HG03378 (cell line): ENCODE data around the gene IL6R.

ENCODE experiments used
- ATAC-seq: cut with Tn5 transposase; IDR thresholded peaks from one replicate; pipeline ENCODE4 v1.9.1; 2021; ENCODE audit warnings: mild to moderate bottlenecking, moderate library complexity; ENCODE audit not compliant: unreplicated experiment

IL6R gene

DNA sequence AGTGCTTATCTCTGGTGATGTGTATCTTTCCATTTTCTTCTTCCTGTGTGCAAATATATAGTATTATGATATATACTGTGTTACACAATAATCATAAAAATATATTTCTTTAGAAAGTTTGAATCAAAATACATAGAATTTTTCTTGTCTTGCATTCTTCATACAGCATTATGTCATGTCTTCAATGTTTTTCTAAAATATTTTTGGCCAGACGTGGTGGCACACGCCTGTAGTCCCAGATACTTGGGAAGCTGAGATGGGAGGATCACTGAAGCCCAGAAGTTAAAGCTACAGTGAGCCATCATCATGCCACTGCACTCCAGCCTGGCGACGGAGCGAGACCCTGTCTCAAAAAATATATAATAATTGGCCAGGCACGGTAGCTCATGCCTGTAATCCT, 41.6 kb downstream of the IL6R start:
- ATAC-seq: no peak

- no peak for ATAC-seq
These were observed 43.2 kb downstream of the IL6R start for GRCh38 chr1:154448331-154448811.

DNA sequence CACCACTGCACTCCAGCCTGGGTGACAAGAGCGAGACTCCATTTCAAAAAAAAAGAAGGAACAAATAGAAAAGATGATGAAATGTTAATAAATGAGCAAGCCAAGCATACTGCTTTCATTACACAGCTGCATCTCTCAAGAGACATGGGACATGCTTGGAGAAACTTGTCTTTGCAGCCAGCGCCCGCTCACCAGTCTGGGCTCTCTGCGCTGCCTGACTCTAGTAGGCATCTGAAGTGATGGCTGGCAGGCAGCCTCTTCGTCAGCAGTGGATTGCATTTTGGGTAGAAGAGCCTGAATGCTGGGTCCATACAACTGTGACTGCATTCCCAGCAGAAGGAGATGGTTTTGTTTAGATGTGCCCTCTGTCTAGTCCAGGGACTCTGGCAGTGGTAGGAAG, 48.0 kb downstream of the IL6R start:
- no peak for ATAC-seq

DNA sequence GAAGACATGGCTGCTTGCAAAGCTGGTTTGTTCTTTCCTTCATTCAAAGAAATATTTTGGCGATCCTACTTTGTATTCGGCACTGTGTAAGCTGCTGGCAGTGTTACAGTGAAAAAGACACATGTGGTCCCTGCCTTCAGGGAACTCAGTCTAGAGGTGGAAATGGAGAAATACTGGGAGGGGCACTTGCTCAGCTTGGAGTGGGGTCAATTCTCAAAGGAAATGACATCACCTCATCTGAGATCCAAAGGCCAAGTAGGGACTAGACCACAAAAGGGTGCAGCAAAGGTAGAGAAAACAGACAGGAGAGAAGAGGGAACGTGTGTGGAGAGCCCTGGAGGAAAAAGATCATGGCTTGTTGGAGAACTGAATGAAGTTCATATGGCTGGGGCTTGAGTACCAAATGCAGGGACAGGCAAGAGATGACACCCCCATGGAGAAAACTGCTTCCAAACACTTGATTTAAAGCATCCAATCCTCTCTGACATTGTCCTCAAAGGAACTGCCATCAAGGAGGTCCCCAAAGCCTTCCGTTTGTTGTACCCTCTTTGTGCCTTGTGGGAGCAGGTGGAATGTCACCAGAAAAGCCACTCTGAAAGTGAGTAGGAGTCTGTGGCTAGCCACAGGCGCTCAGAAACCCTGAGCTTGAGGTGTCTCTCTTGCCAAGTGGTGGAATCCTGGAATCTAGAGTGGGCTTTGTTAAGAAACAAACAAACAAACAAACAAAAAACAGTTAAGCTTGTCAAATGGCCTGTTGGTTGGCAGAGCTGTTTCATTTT, 48.6 kb downstream of the IL6R start:
- ATAC-seq: no peak

- no peak for ATAC-seq
These were observed 49.4 kb downstream of the IL6R start for GRCh38 chr1:154454386-154455120.

GRCh38 chr1:154456631-154457030, 51.5 kb downstream of the IL6R start:
- ATAC-seq: no peak

DNA sequence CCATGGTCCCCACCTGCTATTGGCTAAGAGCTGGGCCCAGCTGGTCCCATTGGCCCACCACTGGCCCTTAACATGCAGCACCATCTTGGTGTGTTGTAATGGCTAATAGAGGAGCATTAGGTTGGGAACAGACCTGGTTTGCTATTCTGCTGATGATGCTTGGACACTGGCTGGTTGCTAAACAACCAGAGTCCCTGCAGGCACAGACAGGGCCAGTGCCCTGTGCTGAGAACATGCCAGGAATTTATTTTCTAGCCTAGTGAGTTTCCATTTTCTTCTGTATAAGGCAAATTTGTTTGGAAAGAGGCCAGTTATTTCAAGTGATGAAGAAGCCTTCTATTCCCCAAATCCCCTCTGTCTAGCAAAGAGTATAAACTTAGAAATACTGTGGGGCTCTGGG, 53.9 kb downstream of the IL6R start:
- ATAC-seq: no peak

GRCh38 chr1:154460695-154461260, 55.6 kb downstream of the IL6R start:
- no peak for ATAC-seq

DNA sequence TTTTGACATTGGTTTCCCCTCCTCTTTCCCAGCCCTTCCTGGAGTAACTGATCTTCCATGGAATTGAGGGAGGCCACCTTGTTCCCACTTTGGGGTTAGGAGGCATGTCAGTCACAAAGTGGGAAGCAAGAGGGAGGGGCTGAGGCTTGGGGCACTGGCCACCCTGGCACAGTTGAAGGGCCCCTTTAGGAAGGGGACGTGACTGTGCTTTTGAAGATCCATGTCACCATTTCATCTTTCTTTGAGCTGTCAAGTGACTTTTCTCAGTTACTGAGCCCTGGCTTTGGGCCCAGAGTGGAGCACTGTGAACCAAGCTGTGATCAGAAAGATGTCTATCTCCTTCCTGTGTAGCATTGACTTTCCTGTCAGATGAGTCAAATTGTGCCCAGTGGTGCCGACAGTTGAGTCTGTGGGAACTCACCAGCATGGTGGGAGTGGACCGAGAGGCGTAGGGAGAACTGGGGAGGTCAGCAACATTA, 58.4 kb downstream of the IL6R start:
- no peak for ATAC-seq

DNA sequence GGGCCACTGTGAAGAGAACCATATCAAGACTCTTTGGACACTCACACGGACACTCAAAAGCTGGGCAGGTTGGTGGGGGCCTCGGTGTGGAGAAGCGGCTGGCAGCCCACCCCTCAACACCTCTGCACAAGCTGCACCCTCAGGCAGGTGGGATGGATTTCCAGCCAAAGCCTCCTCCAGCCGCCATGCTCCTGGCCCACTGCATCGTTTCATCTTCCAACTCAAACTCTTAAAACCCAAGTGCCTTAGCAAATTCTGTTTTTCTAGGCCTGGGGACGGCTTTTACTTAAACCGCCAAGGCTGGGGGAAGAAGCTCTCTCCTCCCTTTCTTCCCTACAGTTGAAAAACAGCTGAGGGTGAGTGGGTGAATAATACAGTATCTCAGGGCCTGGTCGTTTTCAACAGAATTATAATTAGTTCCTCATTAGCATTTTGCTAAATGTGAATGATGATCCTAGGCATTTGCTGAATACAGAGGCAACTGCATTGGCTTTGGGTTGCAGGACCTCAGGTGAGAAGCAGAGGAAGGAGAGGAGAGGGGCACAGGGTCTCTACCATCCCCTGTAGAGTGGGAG, 60.6 kb downstream of the IL6R start:
- ATAC-seq: no peak

DNA sequence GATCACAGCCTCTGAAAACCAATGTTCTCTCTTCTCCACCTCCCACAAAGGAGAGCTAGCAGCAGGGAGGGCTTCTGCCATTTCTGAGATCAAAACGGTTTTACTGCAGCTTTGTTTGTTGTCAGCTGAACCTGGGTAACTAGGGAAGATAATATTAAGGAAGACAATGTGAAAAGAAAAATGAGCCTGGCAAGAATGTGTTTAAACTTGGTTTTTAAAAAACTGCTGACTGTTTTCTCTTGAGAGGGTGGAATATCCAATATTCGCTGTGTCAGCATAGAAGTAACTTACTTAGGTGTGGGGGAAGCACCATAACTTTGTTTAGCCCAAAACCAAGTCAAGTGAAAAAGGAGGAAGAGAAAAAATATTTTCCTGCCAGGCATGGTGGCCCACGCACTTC, 61.1 kb downstream of the IL6R start:
- ATAC-seq: no peak

GRCh38 chr1:154466921-154467417, 61.8 kb downstream of the IL6R start:
- no peak for ATAC-seq

- ATAC-seq: no peak
These were observed 62.4 kb downstream of the IL6R start for GRCh38 chr1:154467434-154468102.

- ATAC-seq: no peak
These were observed 63.5 kb downstream of the IL6R start for GRCh38 chr1:154468535-154469250.

DNA sequence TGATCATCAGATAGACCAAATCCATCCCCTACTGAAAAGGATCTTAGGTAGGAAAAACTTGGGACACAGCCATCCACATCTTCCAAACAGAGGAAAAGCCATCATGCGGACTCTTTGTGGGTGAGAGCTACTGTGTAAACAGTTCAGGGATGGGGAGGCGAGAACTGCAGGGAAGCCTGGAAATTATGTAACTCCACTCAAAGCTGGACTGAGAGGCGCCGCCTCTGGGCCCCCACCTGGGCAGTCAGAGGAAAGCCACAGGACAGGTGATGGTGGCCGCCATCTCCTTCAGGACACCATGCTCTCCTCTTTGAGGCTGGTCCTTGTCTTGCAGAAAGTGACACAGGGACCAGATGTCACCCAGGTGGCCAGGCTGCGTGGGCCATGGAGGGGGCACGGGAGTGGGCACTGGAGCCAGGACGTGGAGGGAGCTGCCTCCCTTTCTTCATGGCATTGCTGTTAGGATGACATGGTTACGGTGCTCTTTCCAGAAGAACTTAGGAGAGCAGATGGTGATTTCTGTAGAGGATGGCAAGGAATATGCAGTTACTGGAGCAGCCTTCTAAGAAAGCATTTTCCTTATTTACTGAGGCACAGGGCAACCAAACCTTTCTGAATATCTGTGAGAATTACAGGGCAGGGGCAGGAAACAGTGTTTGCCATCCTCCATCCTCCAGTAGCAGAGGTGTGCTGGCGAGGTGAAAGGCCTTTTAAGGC, 64.9 kb downstream of the IL6R start:
- ATAC-seq: no peak

- ATAC-seq: no peak
These were observed 66.2 kb downstream of the IL6R start for GRCh38 chr1:154471304-154471703.

DNA sequence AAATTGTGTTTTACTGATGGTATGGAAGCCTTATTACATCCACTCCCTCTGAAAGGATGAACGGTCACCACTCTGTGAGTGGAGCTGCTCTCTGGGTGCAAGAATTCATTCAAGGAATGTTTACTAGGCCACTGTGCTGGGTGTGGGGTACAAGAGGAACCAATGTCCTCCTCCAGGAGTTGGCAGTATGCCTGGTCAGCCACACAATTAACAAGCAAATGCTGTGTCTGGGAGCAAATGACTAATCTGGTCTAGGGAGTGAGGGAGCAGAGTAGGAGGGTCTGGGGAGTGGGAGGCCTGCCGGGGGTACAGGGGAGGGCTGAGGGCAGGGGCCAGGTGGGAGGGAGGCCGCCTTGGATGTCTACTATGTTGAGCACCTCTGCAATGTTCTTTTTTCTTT, 69.7 kb downstream of the IL6R start:
- ATAC-seq: no peak

- no peak for ATAC-seq
These were observed 71.6 kb downstream of the IL6R start for GRCh38 chr1:154476791-154477190.

- ATAC-seq: no peak
These were observed 72.9 kb downstream of the IL6R start for GRCh38 chr1:154478013-154478412.
